H1 (cell line): ENCODE data around the gene LCMT1.

ENCODE experiments used
- CTCF ChIP-seq, 3 experiments: IDR thresholded peaks; 1 replicate in 2 of 3; 2 replicates in 1 of 3; pipeline versions ENCODE4 v1.5.1 to v1.6.1; 2011; ENCODE audit warnings: low read length in 3 of 3, mild to moderate bottlenecking in 3 of 3, inconsistent platforms in 2 of 3, low read depth in 1 of 3, moderate library complexity in 1 of 3; ENCODE audit not compliant: insufficient read depth in 1 of 3; ENCODE audit errors: control extremely low read depth in 1 of 3
- HDAC6 ChIP-seq: IDR thresholded peaks from one replicate; pipeline ENCODE4 v1.7.1; 2012; ENCODE audit warnings: low read depth, mild to moderate bottlenecking, inconsistent platforms, low read length, moderate library complexity
- MAFK ChIP-seq: IDR thresholded peaks from 2 replicates; pipeline ENCODE4 v1.6.1; 2012; ENCODE audit warnings: low read depth, mild to moderate bottlenecking, improper control_type of control experiment, low read length
- POLR2A ChIP-seq, 2 experiments: IDR thresholded peaks; 1 replicate in 1 of 2; 2 replicates in 1 of 2; pipeline ENCODE4 v1.6.1; 2011; ENCODE audit warnings: low read depth in 2 of 2, low read length in 2 of 2, mild to moderate bottlenecking in 2 of 2; ENCODE audit errors: control extremely low read depth in 1 of 2
- TAF1 ChIP-seq: IDR thresholded peaks from 2 replicates; pipeline ENCODE4 v1.6.1; 2011; ENCODE audit warnings: mild to moderate bottlenecking, low read depth, low read length

DNA sequence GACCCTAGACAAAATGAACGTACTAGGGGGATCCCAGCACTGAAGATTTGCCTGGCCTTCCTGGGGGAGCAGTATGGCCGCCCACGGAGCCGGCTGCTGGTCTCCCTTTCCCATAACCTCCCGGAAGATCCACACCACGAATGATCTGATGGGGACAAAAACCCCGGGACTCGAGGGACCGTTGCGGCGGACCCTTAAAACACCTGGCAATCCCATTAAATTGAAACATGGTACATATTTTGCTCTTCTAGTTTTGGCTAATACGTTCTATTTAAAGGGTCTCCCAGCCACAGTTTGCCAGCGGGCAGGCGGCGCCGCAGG lies 45.2 kb upstream of the LCMT1 start:
- TF ChIP-seq CTCF (IDR thresholded peaks at IDR 0.05; ENCODE audit: control extremely low read depth in 1 of 3, insufficient read depth in 1 of 3, low read depth in 1 of 3, low read length in 3 of 3) (no peak), POLR2A (IDR thresholded peaks at IDR 0.05; ENCODE audit: control extremely low read depth in 1 of 2, low read depth in 2 of 2, low read length in 2 of 2) (no peak; a peak in 1 of 3 replicates), TAF1 (no peak), MAFK (no peak), HDAC6 (no peak)
